K562 (cell line): Measurements from ENCODE around the gene OR3A3.

ENCODE experiments used
- ATF2 ChIP-seq: sonication (generic); formaldehyde crosslinking; IDR thresholded peaks from 2 replicates; pipeline ENCODE4 v1.8.1; 2022; ENCODE audit warnings: missing genetic modification reagents
- CCNT2 ChIP-seq: IDR thresholded peaks from 2 replicates; pipeline ENCODE4 v1.6.1; 2011; ENCODE audit warnings: borderline replicate concordance, low read depth, mild to moderate bottlenecking, moderate library complexity, mixed read lengths, low read length; ENCODE audit not compliant: insufficient read length; ENCODE audit errors: extremely low read depth
- CTCF ChIP-seq, 3 experiments: IDR thresholded peaks in 2 of 3; conservative IDR thresholded peaks in 1 of 3; 2 replicates each; pipeline ENCODE4 v1.5.1; 2011 to 2012; ENCODE audit warnings: low read length in 3 of 3, mild to moderate bottlenecking in 3 of 3, control low read depth in 2 of 3, improper control_type of control experiment in 1 of 3, inconsistent platforms in 1 of 3, low read depth in 1 of 3, mixed read lengths in 1 of 3, moderate library complexity in 1 of 3; ENCODE audit not compliant: insufficient read depth in 2 of 3
- HDAC6 ChIP-seq: IDR thresholded peaks from 2 replicates; pipeline ENCODE4 v1.6.1; 2012; ENCODE audit warnings: low read depth, mild to moderate bottlenecking, control low read depth, inconsistent platforms, low read length, moderate library complexity
- IRF9 ChIP-seq: fragments of 450-650 bp; IDR thresholded peaks from 2 replicates; pipeline ENCODE4 v1.6.1; 2016; ENCODE audit warnings: missing biosample characterization, missing genetic modification characterization
- MTA2 ChIP-seq: fragments of 450-650 bp; IDR thresholded peaks from 2 replicates; pipeline ENCODE4 v1.6.1; 2016; ENCODE audit warnings: low read depth
- SOX6 ChIP-seq: fragments of 450-650 bp; IDR thresholded peaks from 2 replicates; pipeline ENCODE4 v1.6.1; 2014; ENCODE audit warnings: mild to moderate bottlenecking
- TEAD4 ChIP-seq, 2 experiments: sonication (generic) in 1 of 2; formaldehyde crosslinking in 1 of 2; IDR thresholded peaks; 2 replicates each; pipeline versions ENCODE4 v1.6.1 to v1.8.0; 2012 to 2022; ENCODE audit warnings: borderline replicate concordance in 1 of 2, inconsistent platforms in 1 of 2, low read length in 1 of 2, mild to moderate bottlenecking in 1 of 2, missing genetic modification reagents in 1 of 2
- TRIM24 ChIP-seq, 2 experiments: fragments of 450-650 bp; IDR thresholded peaks; 2 replicates each; pipeline ENCODE4 v1.6.1; 2016
- USF2 ChIP-seq: sonication (generic); formaldehyde crosslinking; IDR thresholded peaks from 2 replicates; pipeline ENCODE4 v1.5.0; 2020; ENCODE audit warnings: missing genetic modification reagents
- ZFP1 ChIP-seq: fragments of 450-650 bp; formaldehyde crosslinking; IDR thresholded peaks from 2 replicates; pipeline ENCODE4 v1.4.0; 2020; ENCODE audit warnings: mild to moderate bottlenecking, mixed read lengths

- TF ChIP-seq ZFP1 (CRISPR knock-in tag) (no peak), IRF9 (tag) (no peak), CTCF (IDR thresholded peaks at IDR 0.05 in 2 of 3, conservative IDR thresholded peaks at IDR 0.05 in 1 of 3; ENCODE audit: insufficient read depth in 2 of 3, low read depth in 1 of 3, low read length in 3 of 3) (no peak), ATF2 (CRISPR knock-in tag) (no peak), USF2 (no peak), SOX6 (no peak), TEAD4 (IDR thresholded peaks at IDR 0.05; ENCODE audit: low read length) (no peak), TEAD4 (CRISPR knock-in tag; IDR thresholded peaks at IDR 0.05; ENCODE audit: borderline replicate concordance) (no peak), TRIM24 (IDR thresholded peaks at IDR 0.05) (no peak), MTA2 (no peak), HDAC6 (no peak), CCNT2 (no peak)
These were observed 29.2 kb upstream of the OR3A3 start for GRCh38 chr17:3381957-3382356.
